ENCODE data around the gene NSG1.

Gene NSG1

DNA sequence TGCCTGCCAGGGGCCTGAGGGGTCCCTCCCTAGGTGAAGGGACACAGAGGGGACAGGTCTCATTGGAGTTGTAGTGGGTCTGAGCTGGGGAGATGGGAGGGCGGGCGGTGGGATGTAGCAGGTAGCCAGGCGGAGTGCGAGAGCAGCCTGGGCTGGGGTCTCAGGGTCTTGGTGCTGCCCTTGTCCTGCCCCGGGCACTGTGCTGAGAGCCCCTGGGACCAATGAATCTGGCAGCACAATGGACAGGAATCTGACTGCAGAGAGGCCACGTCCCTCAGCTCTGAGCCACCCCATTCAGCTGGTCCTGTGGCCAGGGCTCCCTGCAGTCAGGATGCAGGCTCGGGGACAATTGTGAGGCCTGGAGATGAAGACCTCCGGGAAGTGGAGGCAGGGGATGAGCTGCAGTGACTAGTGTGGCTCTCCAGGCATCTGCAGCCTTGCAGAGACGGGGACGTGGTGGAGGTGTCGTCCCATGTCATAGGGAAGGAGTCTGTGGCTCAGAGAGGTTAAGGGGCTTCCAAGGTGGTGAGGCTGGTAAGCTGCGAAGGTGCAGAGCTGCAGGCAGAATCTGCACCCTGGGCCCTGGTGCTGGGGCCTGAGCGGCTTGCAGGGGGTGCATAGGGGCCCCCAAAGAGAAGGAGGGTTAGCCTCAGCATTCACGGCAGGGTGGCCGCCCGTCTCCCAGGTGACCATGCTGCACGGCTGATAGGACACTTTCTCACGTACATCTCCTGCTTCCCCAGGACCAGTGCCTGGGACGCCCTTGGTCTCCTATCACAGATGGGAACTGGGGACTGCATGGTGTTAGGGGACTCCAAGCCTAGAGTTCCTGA is 20.6 kb downstream of the NSG1 start:
- no peak for FAIRE-seq
- DNase-seq (ENCODE audit: insufficient read length, low spot score), result no peak
- TF ChIP-seq, protein P1, sequence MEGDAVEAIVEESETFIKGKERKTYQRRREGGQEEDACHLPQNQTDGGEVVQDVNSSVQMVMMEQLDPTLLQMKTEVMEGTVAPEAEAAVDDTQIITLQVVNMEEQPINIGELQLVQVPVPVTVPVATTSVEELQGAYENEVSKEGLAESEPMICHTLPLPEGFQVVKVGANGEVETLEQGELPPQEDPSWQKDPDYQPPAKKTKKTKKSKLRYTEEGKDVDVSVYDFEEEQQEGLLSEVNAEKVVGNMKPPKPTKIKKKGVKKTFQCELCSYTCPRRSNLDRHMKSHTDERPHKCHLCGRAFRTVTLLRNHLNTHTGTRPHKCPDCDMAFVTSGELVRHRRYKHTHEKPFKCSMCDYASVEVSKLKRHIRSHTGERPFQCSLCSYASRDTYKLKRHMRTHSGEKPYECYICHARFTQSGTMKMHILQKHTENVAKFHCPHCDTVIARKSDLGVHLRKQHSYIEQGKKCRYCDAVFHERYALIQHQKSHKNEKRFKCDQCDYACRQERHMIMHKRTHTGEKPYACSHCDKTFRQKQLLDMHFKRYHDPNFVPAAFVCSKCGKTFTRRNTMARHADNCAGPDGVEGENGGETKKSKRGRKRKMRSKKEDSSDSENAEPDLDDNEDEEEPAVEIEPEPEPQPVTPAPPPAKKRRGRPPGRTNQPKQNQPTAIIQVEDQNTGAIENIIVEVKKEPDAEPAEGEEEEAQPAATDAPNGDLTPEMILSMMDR (IDR thresholded peaks at IDR 0.05; ENCODE audit: insufficient read depth, missing control alignments), result no peak

DNA sequence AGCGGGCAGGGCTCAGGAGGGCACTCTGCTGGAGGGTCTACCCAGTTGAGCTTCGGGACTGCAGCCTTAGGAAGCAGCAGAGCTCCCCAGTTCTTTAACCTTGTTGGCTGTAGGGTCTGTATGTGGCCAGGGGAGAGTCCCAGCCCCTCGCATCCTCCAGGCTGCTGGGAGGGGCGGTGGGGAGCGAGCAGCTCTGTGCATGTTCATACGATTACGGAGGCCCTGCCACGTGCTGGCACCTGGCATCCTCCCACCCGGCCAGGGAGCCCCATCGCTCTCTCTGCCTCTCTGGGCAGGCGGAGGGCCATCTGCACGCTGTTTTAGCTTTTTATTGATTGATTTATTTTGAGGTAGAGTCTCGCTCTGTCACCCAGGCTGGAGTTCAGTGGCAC is 21.2 kb downstream of the NSG1 start:
- TF ChIP-seq, protein P1 (IDR thresholded peaks at IDR 0.05; ENCODE audit: insufficient read depth, missing control alignments), result no peak
- no peak for DNase-seq (ENCODE audit: insufficient read length, low spot score)
- no peak for FAIRE-seq

DNA sequence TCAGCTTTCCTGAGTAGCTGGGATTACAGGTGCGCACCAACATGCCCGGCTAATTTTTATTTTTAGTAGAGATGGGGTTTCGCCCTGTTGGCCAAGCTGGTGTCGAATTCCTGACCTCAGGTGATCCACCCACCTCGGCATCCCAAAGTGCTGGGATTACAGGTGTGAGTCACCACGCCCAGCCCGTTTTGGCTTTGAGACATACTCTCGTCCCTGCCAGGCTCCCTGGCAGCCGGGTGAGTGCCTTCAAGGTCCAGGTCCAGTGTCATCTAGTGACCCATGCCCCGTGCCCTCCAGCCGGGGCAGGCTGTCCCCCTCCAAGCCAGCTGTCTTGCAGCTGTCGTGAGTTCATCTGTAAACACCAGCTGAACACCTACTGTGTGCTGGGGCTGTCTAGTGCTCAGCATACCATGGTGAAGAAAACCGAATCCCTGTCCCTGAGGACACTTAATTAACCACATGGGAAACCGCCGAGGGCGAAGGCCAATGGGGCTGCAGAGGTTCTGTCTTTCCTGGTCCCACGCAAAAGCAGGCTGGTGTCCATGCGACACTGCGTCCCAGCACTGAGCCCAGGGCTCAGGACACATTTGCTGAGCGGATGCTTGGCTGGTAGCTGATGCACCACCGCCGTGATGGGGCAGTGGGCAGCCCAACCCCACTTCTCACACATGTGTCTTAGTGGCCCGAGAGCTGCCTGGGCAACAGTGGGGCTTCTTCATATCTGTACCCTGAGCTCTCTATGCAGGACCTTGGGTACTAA is 21.9 kb downstream of the NSG1 start:
- DNase-seq (ENCODE audit: insufficient read length, low spot score) (no peak), FAIRE-seq (no peak)
- TF ChIP-seq, protein P1 (IDR thresholded peaks at IDR 0.05; ENCODE audit: insufficient read depth, missing control alignments), result no peak

DNA sequence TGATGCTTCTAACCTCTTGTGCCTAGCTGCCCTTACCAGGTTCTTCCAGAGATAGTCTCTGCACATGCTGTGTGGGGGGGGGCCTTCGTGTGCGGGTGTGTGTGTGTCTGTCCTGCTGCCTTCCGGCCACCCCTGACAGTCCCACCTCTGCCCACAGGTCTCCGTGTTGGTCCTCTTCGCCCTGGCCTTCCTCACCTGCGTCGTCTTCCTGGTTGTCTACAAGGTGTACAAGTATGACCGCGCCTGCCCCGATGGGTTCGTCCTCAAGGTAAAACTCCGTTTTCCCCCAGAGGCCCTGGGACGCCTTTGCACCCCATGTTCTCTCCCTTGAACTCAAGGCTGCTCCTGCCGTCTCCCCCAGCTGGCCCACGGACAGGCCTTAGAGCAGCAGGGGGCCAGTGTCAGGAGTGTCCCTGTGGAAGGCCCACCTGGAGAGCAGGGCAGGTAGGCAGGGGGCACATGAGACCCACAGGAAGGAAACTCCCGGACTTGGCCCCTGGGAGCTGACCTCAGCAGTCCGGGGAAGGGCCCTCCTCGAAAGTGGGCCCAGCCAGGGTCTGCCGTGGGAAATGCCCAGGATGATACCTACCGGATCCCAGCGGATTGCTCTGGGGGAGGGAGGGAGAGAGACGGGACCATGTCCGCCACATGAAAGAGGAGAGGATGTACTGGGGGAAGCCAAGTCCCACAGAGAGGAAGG is 22.7 kb downstream of the NSG1 start:
- DNase-seq (ENCODE audit: insufficient read length, low spot score), result no peak
- TF ChIP-seq, protein P1 (IDR thresholded peaks at IDR 0.05; ENCODE audit: insufficient read depth, missing control alignments), result no peak
- FAIRE-seq, result no peak

DNA sequence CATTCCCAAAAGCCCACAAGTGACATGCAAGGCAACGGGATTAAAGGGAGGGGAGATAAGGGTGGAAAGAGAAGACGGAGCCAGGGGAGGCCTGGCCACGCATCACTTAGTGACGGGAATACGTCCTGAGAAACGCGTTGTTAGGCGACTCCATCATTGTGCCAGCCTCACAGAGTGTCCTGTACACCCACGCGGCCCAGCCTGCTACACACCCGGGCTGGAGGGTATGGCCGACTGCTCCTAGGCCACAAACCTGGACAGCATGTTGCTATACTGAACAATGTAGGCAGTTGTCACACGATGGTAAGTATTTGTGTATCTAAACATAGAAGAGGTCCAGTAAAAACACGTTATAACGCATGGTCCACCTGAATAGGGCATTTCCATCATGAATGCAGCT is 23.4 kb downstream of the NSG1 start:
- FAIRE-seq (no peak), DNase-seq (ENCODE audit: insufficient read length, low spot score) (no peak)
- TF ChIP-seq, protein P1 (IDR thresholded peaks at IDR 0.05; ENCODE audit: insufficient read depth, missing control alignments), result no peak

DNA sequence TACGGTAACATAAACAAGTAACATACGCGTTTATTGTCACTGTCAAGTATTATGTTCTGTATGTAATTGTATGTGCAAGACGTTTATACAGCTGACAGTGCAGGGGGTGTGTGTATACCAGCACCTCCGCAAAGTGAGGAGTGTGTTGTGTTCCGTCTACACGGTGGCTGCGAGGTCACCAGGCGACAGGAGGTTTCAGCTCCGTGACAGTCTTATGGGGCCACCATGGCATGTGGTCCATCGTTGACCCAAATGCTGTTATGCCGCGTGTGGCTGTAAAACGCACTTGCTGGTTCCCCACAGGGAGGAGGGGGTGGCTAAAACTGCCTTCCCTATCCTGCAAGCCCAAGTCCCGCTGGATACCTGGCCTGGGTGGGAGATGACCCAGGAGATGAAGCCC is 25.0 kb downstream of the NSG1 start:
- FAIRE-seq, result no peak

More for the DNA sequence above, 25.0 kb downstream of the NSG1 start:
- DNase-seq (ENCODE audit: insufficient read length, low spot score), result no peak
- TF ChIP-seq, protein P1 (IDR thresholded peaks at IDR 0.05; ENCODE audit: insufficient read depth, missing control alignments), result no peak

All from D721Med (cell line).